ENCODE results near the gene SRGAP2.
"Not testable (repeated sequence)": the region's sequence is repeated elsewhere in the genome, so short reads cannot be mapped to it uniquely, and the experiment has no call there.

SRGAP2 gene

GRCh38 chr1:206243335-206243734, 40.0 kb downstream of the SRGAP2 start:
- not testable (repeated sequence) for H3K79me2 ChIP-seq (ENCODE audit: insufficient read depth, low read length); H3K36me3 ChIP-seq (ENCODE audit: insufficient read depth, low read length); ATAC-seq (ENCODE audit: insufficient read depth, low read depth); H3K4me1 ChIP-seq (ENCODE audit: insufficient read depth, low read length); H2AFZ ChIP-seq (ENCODE audit: low read depth, low read length); H4K20me1 ChIP-seq (ENCODE audit: insufficient read depth, low read length); H3K27me3 ChIP-seq (ENCODE audit: insufficient read depth, low read length, poor library complexity); DNase-seq; H3K4me3 ChIP-seq (ENCODE audit: low read depth in 1 of 2, low read length in 2 of 2); H3K27ac ChIP-seq (ENCODE audit: low read length); H3K9ac ChIP-seq (ENCODE audit: low read depth, low read length); H3K9me3 ChIP-seq (ENCODE audit: insufficient read depth, low read length, severe bottlenecking); H3K4me2 ChIP-seq (ENCODE audit: insufficient read depth, low read length)

- H3K79me2 ChIP-seq (ENCODE audit: insufficient read depth, low read length); H3K27ac ChIP-seq (ENCODE audit: low read length); H3K27me3 ChIP-seq (ENCODE audit: insufficient read depth, low read length, poor library complexity); DNase-seq; H4K20me1 ChIP-seq (ENCODE audit: insufficient read depth, low read length); H3K9ac ChIP-seq (ENCODE audit: low read depth, low read length); H3K4me2 ChIP-seq (ENCODE audit: insufficient read depth, low read length); H3K36me3 ChIP-seq (ENCODE audit: insufficient read depth, low read length); H3K4me3 ChIP-seq (ENCODE audit: low read depth in 1 of 2, low read length in 2 of 2); H3K4me1 ChIP-seq (ENCODE audit: insufficient read depth, low read length); H3K9me3 ChIP-seq (ENCODE audit: insufficient read depth, low read length, severe bottlenecking); H2AFZ ChIP-seq (ENCODE audit: low read depth, low read length); ATAC-seq (ENCODE audit: insufficient read depth, low read depth): not testable (repeated sequence)
Observed at GRCh38 chr1:206245479-206245878, 42.1 kb downstream of the SRGAP2 start.

- H3K4me1 ChIP-seq (ENCODE audit: insufficient read depth, low read length); H3K36me3 ChIP-seq (ENCODE audit: insufficient read depth, low read length); H3K27ac ChIP-seq (ENCODE audit: low read length); H3K9me3 ChIP-seq (ENCODE audit: insufficient read depth, low read length, severe bottlenecking); H3K4me2 ChIP-seq (ENCODE audit: insufficient read depth, low read length); H2AFZ ChIP-seq (ENCODE audit: low read depth, low read length); ATAC-seq (ENCODE audit: insufficient read depth, low read depth); H3K9ac ChIP-seq (ENCODE audit: low read depth, low read length); DNase-seq; H4K20me1 ChIP-seq (ENCODE audit: insufficient read depth, low read length); H3K27me3 ChIP-seq (ENCODE audit: insufficient read depth, low read length, poor library complexity); H3K79me2 ChIP-seq (ENCODE audit: insufficient read depth, low read length); H3K4me3 ChIP-seq (ENCODE audit: low read depth in 1 of 2, low read length in 2 of 2): not testable (repeated sequence)
Observed at GRCh38 chr1:206246129-206246886, 43.0 kb downstream of the SRGAP2 start.

- H3K36me3 ChIP-seq (ENCODE audit: insufficient read depth, low read length); H3K9ac ChIP-seq (ENCODE audit: low read depth, low read length); H4K20me1 ChIP-seq (ENCODE audit: insufficient read depth, low read length); H3K4me2 ChIP-seq (ENCODE audit: insufficient read depth, low read length); DNase-seq; H3K4me1 ChIP-seq (ENCODE audit: insufficient read depth, low read length); H3K79me2 ChIP-seq (ENCODE audit: insufficient read depth, low read length); H3K9me3 ChIP-seq (ENCODE audit: insufficient read depth, low read length, severe bottlenecking); H3K4me3 ChIP-seq (ENCODE audit: low read depth in 1 of 2, low read length in 2 of 2); H3K27me3 ChIP-seq (ENCODE audit: insufficient read depth, low read length, poor library complexity); H2AFZ ChIP-seq (ENCODE audit: low read depth, low read length); H3K27ac ChIP-seq (ENCODE audit: low read length): not testable (repeated sequence)
- peak; percentile 49; the same call in 2 of the 3 replicates for ATAC-seq (ENCODE audit: insufficient read depth, low read depth)
Observed at GRCh38 chr1:206250953-206251681, 47.8 kb downstream of the SRGAP2 start.

GRCh38 chr1:206252680-206253335, 49.5 kb downstream of the SRGAP2 start:
- not testable (repeated sequence) for H3K36me3 ChIP-seq (ENCODE audit: insufficient read depth, low read length); H3K4me2 ChIP-seq (ENCODE audit: insufficient read depth, low read length); H3K4me3 ChIP-seq (ENCODE audit: low read depth in 1 of 2, low read length in 2 of 2); H3K79me2 ChIP-seq (ENCODE audit: insufficient read depth, low read length); H3K27ac ChIP-seq (ENCODE audit: low read length); H3K9ac ChIP-seq (ENCODE audit: low read depth, low read length); H3K27me3 ChIP-seq (ENCODE audit: insufficient read depth, low read length, poor library complexity); H4K20me1 ChIP-seq (ENCODE audit: insufficient read depth, low read length); H2AFZ ChIP-seq (ENCODE audit: low read depth, low read length); H3K9me3 ChIP-seq (ENCODE audit: insufficient read depth, low read length, severe bottlenecking); H3K4me1 ChIP-seq (ENCODE audit: insufficient read depth, low read length)
- peak; percentile 83 for ATAC-seq (ENCODE audit: insufficient read depth, low read depth)
- peak; percentile 85 for DNase-seq
